HG03469 (cell line): ENCODE data around the gene AOPEP.

Source experiments
- ATAC-seq: cut with Tn5 transposase; IDR thresholded peaks from one replicate; pipeline ENCODE4 v1.9.1; 2021; ENCODE audit warnings: mild to moderate bottlenecking, moderate library complexity, moderate number of reproducible peaks; ENCODE audit not compliant: unreplicated experiment

Gene AOPEP

GRCh38 chr9:94983552-94983951 lies 257.1 kb downstream of the AOPEP start:
- ATAC-seq: no peak

GRCh38 chr9:94984891-94985476 lies 258.5 kb downstream of the AOPEP start:
- no peak for ATAC-seq

- no peak for ATAC-seq
These were observed 259.1 kb downstream of the AOPEP start for GRCh38 chr9:94985649-94986048.

- ATAC-seq: no peak
These were observed 261.2 kb downstream of the AOPEP start for GRCh38 chr9:94987731-94988130.

- ATAC-seq: no peak
These were observed 264.5 kb downstream of the AOPEP start for GRCh38 chr9:94990897-94991561.

- ATAC-seq: no peak
These were observed 265.7 kb downstream of the AOPEP start for GRCh38 chr9:94991961-94992907.

GRCh38 chr9:94993160-94993820 lies 266.8 kb downstream of the AOPEP start:
- no peak for ATAC-seq

GRCh38 chr9:94993821-94994165 lies 267.3 kb downstream of the AOPEP start:
- ATAC-seq: no peak

GRCh38 chr9:94995048-94995693 lies 268.7 kb downstream of the AOPEP start:
- ATAC-seq: no peak

- ATAC-seq: no peak
These were observed 270.1 kb downstream of the AOPEP start for GRCh38 chr9:94996641-94997040.

GRCh38 chr9:94997727-94998126 lies 271.2 kb downstream of the AOPEP start:
- ATAC-seq: no peak

GRCh38 chr9:94999832-95000231 lies 273.3 kb downstream of the AOPEP start:
- no peak for ATAC-seq

- ATAC-seq: no peak
These were observed 274.3 kb downstream of the AOPEP start for GRCh38 chr9:95000821-95001220.

- ATAC-seq: no peak
These were observed 275.2 kb downstream of the AOPEP start for GRCh38 chr9:95001720-95002119.

- ATAC-seq: no peak
These were observed 277.4 kb downstream of the AOPEP start for GRCh38 chr9:95003689-95004410.

- ATAC-seq: no peak
These were observed 278.1 kb downstream of the AOPEP start for GRCh38 chr9:95004411-95005277.

- ATAC-seq: no peak
These were observed 279.0 kb downstream of the AOPEP start for GRCh38 chr9:95005278-95006143.

GRCh38 chr9:95007226-95007869 lies 280.8 kb downstream of the AOPEP start:
- ATAC-seq: no peak
